DOHH2 (cell line): ENCODE measurements around the gene TPD52L2.
"Not testable (repeated sequence)": the region's sequence is repeated elsewhere in the genome, so short reads cannot be mapped to it uniquely, and the experiment has no call there.

Experiments
- EZH2phosphoT487 ChIP-seq: fragments of 200-600 bp; sonication (generic); IDR thresholded peaks from 2 replicates; pipeline ENCODE4 v1.6.1; 2017; ENCODE audit warnings: borderline replicate concordance, mild to moderate bottlenecking, antibody characterized with exemption, low read length, moderate library complexity, mixed read lengths
- TF ChIP-seq, protein P1 (sequence below): fragments of 200-600 bp; sonication (generic); IDR thresholded peaks from one replicate; pipeline ENCODE4 v1.5.1; 2014; ENCODE audit warnings: antibody characterized with exemption, mild to moderate bottlenecking, low read depth, low read length; ENCODE audit not compliant: poor library complexity, severe bottlenecking

DNA sequence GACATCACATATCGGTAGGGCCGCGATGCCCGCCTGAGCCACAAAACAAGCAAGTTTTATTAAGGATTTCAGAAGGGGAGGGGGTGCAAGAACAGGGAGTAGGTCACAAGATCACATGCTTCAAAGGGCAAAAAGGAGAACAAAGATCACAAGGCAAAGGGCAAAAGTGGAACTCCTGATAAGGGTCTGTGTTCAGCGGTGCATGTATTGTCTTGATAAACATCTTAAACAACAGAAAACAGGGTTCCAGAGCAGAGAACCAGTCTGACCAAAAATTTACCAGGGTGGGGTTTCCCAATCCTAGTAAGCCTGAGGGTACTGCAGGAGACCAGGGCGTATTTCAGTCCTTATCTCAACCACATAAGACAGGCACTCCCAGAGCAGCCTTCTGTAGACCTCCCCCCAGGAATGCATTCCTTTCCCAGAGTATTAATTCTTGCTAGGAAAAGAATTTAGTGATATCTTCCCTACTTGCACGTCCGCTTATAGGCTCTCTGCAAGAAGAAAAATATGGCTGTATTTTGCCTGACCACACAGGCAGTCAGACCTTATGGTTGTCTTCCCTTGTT lies 51.4 kb downstream of the TPD52L2 start:
- TF ChIP-seq EZH2phosphoT487: not testable (repeated sequence)
- TF ChIP-seq, protein P1, sequence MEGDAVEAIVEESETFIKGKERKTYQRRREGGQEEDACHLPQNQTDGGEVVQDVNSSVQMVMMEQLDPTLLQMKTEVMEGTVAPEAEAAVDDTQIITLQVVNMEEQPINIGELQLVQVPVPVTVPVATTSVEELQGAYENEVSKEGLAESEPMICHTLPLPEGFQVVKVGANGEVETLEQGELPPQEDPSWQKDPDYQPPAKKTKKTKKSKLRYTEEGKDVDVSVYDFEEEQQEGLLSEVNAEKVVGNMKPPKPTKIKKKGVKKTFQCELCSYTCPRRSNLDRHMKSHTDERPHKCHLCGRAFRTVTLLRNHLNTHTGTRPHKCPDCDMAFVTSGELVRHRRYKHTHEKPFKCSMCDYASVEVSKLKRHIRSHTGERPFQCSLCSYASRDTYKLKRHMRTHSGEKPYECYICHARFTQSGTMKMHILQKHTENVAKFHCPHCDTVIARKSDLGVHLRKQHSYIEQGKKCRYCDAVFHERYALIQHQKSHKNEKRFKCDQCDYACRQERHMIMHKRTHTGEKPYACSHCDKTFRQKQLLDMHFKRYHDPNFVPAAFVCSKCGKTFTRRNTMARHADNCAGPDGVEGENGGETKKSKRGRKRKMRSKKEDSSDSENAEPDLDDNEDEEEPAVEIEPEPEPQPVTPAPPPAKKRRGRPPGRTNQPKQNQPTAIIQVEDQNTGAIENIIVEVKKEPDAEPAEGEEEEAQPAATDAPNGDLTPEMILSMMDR: not testable (repeated sequence)
